Measurements from ENCODE around the gene PDLIM1. TPM values are rescaled to one million over a fixed set of nuclear protein-coding genes. Genes with fewer than 3 reads are reported as not detected.

PDLIM1 gene
- total and polyA plus RNA-seq, 2 experiments from 2014 or later = 111 to 233 TPM

- no peak for TF ChIP-seq ZNF462 (CRISPR knock-in tag; IDR thresholded peaks at IDR 0.05)
- no peak for TF ChIP-seq CTCF (conservative IDR thresholded peaks at IDR 0.05; ENCODE audit: low read depth in 2 of 2)
- TF ChIP-seq CREB1 (CRISPR knock-in tag; IDR thresholded peaks at IDR 0.05; ENCODE audit: low read depth) = no peak
These were observed 22.2 kb upstream of the PDLIM1 start (continued) for GRCh38 chr10:95312986-95313495.

- H4K20me1 ChIP-seq (replicated peaks; ENCODE audit: insufficient read depth) = no peaks in the 10 kb centered on the region
- H3K27ac ChIP-seq (ENCODE audit: low read depth) = no peak overlapping the region
- H3K4me3 ChIP-seq = no peak overlapping the region
- DNase-seq (ENCODE audit: low spot score) = no peak
- H3K9me3 Mint-ChIP-seq = no peaks in the 10 kb centered on the region
- peak overlapping the region; percentile 26 for H3K4me2 ChIP-seq
- no peaks in the 10 kb centered on the region for H3K36me3 ChIP-seq (ENCODE audit: insufficient read depth)
- peaks cover 2% of the 10 kb centered on the region for H3K27me3 Mint-ChIP-seq (ENCODE audit: insufficient read depth, low read depth, poor library complexity)
- peaks cover 36% of the 10 kb centered on the region for H3K4me1 Mint-ChIP-seq
- no peaks in the 10 kb centered on the region for H3K79me2 ChIP-seq (replicated peaks; ENCODE audit: insufficient read depth)
- H3K4me3 Mint-ChIP-seq = no peak overlapping the region
- H3K27ac Mint-ChIP-seq = no peak overlapping the region
- 0 out of 2 replicates have a peak, but pooled peaks cover 4% of the 10 kb centered on the region for H3F3A ChIP-seq (replicated peaks; ENCODE audit: low read depth)
- ATAC-seq = no peak
- peaks cover 3% of the 10 kb centered on the region; the same call in 2 of the 3 replicates for H3K36me3 Mint-ChIP-seq (ENCODE audit: low read depth)
- H3K9me2 ChIP-seq (ENCODE audit: insufficient read depth) = peaks cover 12% of the 10 kb centered on the region; the same call in 1 of the 2 replicates
- H3K27me3 ChIP-seq (ENCODE audit: insufficient read depth) = no peaks in the 10 kb centered on the region
- peaks cover 35% of the 10 kb centered on the region for H3K4me1 ChIP-seq (ENCODE audit: insufficient read depth)
- no peak overlapping the region for H2AFZ ChIP-seq
- TF ChIP-seq EZH2phosphoT487 (IDR thresholded peaks at IDR 0.05; ENCODE audit: unreplicated experiment) (no peak), POLR2AphosphoS5 (IDR thresholded peaks at IDR 0.05; ENCODE audit: low read depth) (no peak), JUNB (IDR thresholded peaks at IDR 0.05; ENCODE audit: unreplicated experiment) (no peak), CREB1 (CRISPR knock-in tag; IDR thresholded peaks at IDR 0.05; ENCODE audit: low read depth) (no peak), EZH2 (IDR thresholded peaks at IDR 0.05; ENCODE audit: low read depth, unreplicated experiment) (no peak), ZNF114 (CRISPR knock-in tag; IDR thresholded peaks at IDR 0.05) (no peak), STAT1 (IDR thresholded peaks at IDR 0.05; ENCODE audit: unreplicated experiment) (no peak), NANOG (IDR thresholded peaks at IDR 0.05; ENCODE audit: borderline replicate concordance) (no peak)
These were observed 21.5 kb upstream of the PDLIM1 start for GRCh38 chr10:95312257-95312656.
